Embryonic facial prominence (tissue), 1 donor: ENCODE results near the gene AGRN.
"Not testable (repeated sequence)": the region's sequence is repeated elsewhere in the genome, so short reads cannot be mapped to it uniquely, and the experiment has no call there.

Experiments
- DNase-seq: peaks from one replicate; pipeline ENCODE4 v3.0.0-alpha.2; 2016; ENCODE audit errors: extremely low spot score

AGRN gene

GRCh38 chr1:1090424-1091343 lies 70.8 kb downstream of the AGRN start:
- no peak for DNase-seq

GRCh38 chr1:1091344-1092148 lies 71.6 kb downstream of the AGRN start:
- no peak for DNase-seq

GRCh38 chr1:1092149-1092855 lies 72.4 kb downstream of the AGRN start:
- DNase-seq = no peak

GRCh38 chr1:1092894-1093609 lies 73.1 kb downstream of the AGRN start:
- no peak for DNase-seq

- no peak for DNase-seq
These were observed 73.7 kb downstream of the AGRN start for GRCh38 chr1:1093610-1093943.

GRCh38 chr1:1094981-1095380 lies 75.1 kb downstream of the AGRN start:
- no peak for DNase-seq

GRCh38 chr1:1096136-1096535 lies 76.2 kb downstream of the AGRN start:
- not testable (repeated sequence) for DNase-seq

GRCh38 chr1:1098681-1099421 lies 78.9 kb downstream of the AGRN start:
- no peak for DNase-seq

- no peak for DNase-seq
These were observed 79.7 kb downstream of the AGRN start for GRCh38 chr1:1099506-1100183.

GRCh38 chr1:1100296-1100695 lies 80.4 kb downstream of the AGRN start:
- DNase-seq = no peak

GRCh38 chr1:1101503-1101902 lies 81.6 kb downstream of the AGRN start:
- DNase-seq = no peak

- DNase-seq = not testable (repeated sequence)
These were observed 84.2 kb downstream of the AGRN start for GRCh38 chr1:1104152-1104551.
